Lower leg skin (tissue), 4 donors: ENCODE data around the gene WDFY2. TPM values are rescaled to one million over a fixed set of nuclear protein-coding genes. Genes with fewer than 3 reads are reported as not detected.
"Not testable (repeated sequence)": the region's sequence is repeated elsewhere in the genome, so short reads cannot be mapped to it uniquely, and the experiment has no call there.

Experiments used
- DNase-seq, 2 donors: peaks; one replicate each; pipeline ENCODE4 v3.0.0-alpha.2; 2019; ENCODE audit warnings: low spot score in 2 of 2
- H3K4me3 ChIP-seq: fragments of 200-600 bp; sonication (generic); 2 replicates; pipeline ENCODE4 v1.5.1; 2017; ENCODE audit warnings: mild to moderate bottlenecking, low read depth; ENCODE audit not compliant: poor library complexity, severe bottlenecking
- POLR2A ChIP-seq, 2 donors: fragments of 450-650 bp; IDR thresholded peaks; one replicate each; pipeline ENCODE4 v1.6.1; 2016 to 2017; ENCODE audit warnings: antibody characterized with exemption in 2 of 2, mild to moderate bottlenecking in 1 of 2, moderate library complexity in 1 of 2
- WGBS, 2 donors: methylation state at CpG; one replicate each; pipeline ENCODE4 v1.1.5; 2018; 5-methylcytosine and 5-hydroxymethylcytosine counted together
- intact Hi-C: fragments of 100-400 bp; cut with DNase I; formaldehyde crosslinking; loops from one replicate; pipeline ENCODE4 v1.15.0; 2023; ENCODE audit warnings: low total_unique reads
- total RNA-seq, 4 donors: library from RNA; depleted of rRNA; stranded (reverse); fragments of >200 nt; gene quantifications; one replicate each; pipeline ENCODE4 v1.1.0, GENCODE V29; 2016
- TF ChIP-seq, protein P1 (sequence below), 3 donors: fragments of 450-650 bp; IDR thresholded peaks; one replicate each; pipeline ENCODE4 v1.5.1; 2016; ENCODE audit warnings: antibody characterized with exemption in 3 of 3, mild to moderate bottlenecking in 3 of 3, moderate library complexity in 2 of 3

WDFY2 gene
- total RNA-seq, 4 donors from 2014 or later = 20.1 to 40.3 (median 22.4) TPM

DNA sequence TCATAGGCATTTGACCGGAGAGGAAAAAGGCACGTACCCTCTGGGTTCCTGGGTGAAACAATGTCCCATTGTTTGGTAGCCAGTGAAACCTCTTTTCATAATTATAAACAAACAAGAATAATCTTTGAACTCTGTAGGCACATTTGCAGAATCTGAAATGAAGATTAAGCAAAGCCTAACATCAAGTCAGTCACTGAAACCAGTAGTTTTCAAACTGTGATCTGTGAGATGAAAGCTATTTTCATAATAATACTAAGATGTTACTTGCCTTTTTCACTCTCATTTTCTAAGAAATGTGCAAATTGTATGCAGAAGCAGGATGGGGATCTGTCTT, 105.4 kb downstream of the WDFY2 start:
- no peak for TF ChIP-seq POLR2A (IDR thresholded peaks at IDR 0.05)
- TF ChIP-seq, protein P1, sequence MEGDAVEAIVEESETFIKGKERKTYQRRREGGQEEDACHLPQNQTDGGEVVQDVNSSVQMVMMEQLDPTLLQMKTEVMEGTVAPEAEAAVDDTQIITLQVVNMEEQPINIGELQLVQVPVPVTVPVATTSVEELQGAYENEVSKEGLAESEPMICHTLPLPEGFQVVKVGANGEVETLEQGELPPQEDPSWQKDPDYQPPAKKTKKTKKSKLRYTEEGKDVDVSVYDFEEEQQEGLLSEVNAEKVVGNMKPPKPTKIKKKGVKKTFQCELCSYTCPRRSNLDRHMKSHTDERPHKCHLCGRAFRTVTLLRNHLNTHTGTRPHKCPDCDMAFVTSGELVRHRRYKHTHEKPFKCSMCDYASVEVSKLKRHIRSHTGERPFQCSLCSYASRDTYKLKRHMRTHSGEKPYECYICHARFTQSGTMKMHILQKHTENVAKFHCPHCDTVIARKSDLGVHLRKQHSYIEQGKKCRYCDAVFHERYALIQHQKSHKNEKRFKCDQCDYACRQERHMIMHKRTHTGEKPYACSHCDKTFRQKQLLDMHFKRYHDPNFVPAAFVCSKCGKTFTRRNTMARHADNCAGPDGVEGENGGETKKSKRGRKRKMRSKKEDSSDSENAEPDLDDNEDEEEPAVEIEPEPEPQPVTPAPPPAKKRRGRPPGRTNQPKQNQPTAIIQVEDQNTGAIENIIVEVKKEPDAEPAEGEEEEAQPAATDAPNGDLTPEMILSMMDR (IDR thresholded peaks at IDR 0.05) = no peak
- 57 to 77% methylated on average over 2 of the region's 2 CpGs for WGBS, 2 donors
- intact Hi-C loops = no loop called here
- no peak overlapping the region for H3K4me3 ChIP-seq
- no peak for DNase-seq

DNA sequence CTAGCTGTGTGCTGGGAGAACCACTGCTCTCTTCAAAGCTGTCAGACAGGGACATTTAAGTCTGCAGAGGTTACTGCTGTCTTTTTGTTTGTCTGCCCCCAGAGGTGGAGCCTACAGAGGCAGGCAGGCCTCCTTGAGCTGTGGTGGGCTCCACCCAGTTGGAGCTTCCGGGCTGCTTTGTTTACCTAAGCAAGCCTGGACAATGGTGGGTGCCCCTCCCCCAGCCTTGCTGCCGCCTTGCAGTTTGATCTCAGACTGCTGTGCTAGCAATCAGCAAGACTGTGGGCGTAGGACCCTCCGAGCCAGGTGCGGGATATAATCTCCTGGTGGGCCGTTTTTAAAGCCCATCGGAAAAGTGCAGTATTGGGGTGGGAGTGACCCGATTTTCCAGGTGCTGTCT, 111.4 kb downstream of the WDFY2 start:
- WGBS, 2 donors = 89 to 97% methylated on average over 6 to 7 of the region's 8 CpGs
- H3K4me3 ChIP-seq, DNase-seq, intact Hi-C loops: not testable (repeated sequence)

DNA sequence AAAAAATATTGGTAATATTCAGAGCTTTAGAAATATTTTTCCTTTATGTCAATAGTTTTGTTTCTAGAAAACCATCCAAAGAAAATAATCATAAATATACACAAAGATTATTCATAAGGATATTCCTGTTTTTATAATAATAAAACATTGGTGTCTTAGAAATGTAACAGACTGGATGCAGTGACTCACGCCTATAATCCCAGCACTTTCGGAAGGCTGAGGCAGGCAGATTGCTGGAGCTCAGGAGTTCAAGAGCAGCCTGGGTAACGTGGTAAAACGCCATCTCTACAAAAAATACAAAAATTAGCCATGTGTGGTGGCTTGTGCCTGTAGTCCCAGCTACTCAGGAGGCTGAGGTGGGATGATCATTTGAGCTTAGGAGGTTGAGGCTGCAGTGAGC, 112.9 kb downstream of the WDFY2 start:
- TF ChIP-seq, protein P1 (IDR thresholded peaks at IDR 0.05) = no peak
- TF ChIP-seq POLR2A (IDR thresholded peaks at IDR 0.05) = no peak
- DNase-seq = no peak
- H3K4me3 ChIP-seq = no peak overlapping the region
- 89 to 93% methylated on average over 4 of the region's 4 CpGs for WGBS, 2 donors
- intact Hi-C loops = no loop called here

DNA sequence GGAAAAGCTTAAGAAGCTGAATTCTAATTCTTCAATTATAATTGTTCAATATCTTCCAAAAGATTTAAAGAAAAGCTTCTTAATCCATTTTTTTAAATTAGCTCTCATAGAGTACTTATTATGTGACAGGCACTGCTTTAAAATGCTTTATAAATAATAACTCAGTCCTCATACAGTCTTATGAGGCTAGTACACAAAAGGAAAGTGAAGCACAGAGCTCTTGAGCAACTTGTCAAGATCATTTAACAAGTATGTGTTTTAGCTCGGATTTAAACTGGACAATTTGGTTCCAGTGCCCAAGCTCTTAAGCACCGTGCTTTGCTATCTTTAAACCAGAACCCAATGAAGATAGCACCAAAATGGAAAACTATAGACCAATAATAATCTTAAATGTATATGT, 113.6 kb downstream of the WDFY2 start:
- H3K4me3 ChIP-seq = no peak overlapping the region
- WGBS, 2 donors = 89 to 92% methylated on average over 2 of the region's 2 CpGs
- DNase-seq = no peak
- intact Hi-C loops = no loop called here
- TF ChIP-seq, protein P1 (IDR thresholded peaks at IDR 0.05) = no peak
- TF ChIP-seq POLR2A (IDR thresholded peaks at IDR 0.05) = no peak

DNA sequence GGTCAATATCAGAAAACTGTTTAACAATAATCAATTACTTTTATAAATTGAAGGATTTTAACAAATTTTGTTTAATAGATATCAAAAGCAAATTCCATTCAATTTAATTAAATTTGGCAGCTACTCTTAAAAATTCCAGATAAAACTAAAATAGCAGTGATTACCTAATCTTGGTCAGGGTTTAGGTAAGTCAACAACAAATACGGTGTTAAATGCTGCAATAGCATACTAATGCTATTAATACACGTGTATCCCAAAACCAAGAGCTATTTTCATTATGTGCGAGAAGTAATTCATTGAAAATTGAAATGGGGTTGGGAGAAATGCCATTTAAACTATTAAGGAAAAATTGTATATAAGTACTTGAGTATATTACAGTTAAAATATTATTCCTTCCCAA, 114.1 kb downstream of the WDFY2 start:
- no peak for TF ChIP-seq POLR2A (IDR thresholded peaks at IDR 0.05)
- intact Hi-C loops = no loop called here
- H3K4me3 ChIP-seq = no peak overlapping the region
- DNase-seq = no peak
- 84 to 85% methylated on average over 3 of the region's 3 CpGs for WGBS, 2 donors

DNA sequence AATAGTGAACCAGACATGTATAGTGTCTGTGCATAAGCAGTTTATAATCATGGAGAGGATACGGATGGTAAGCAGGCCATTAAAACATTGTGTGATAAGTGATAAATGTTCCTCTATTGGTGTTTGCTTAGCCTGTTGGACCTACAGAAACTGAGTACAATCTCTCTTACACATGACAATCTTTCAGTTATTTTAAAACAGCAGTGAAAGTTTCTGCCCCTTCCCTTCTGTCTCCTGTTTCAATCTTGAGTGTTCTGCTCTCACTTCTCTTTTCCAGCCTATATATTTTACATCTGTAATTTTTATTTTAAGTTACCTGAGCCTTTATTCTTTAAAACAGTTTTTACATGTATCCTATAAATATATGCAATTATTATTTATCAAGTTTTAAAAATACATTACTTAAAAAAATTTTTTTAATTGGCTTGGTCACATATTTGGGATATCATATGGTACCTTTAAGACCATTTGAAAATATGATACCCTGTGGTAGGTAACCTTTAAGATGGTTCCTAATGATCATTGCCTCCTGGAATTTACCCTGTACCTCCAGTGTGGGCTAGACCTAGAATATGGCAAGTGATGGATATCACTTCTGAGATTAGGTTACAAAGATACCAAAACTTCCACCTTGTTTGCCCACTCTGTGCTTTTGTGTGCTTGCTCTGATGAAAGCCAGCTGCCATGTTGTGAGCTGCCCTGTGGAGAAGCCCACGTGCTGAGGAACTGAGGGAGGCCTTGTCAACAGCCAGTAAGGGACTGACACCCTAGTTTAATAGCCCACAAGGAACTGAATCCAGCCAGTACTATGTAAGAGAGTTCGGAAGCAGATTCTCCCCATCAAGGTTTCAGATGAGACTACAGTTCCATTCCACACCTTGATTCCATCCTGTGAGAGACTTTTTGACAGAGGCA, 120.4 kb downstream of the WDFY2 start:
- no peak overlapping the region for H3K4me3 ChIP-seq
- intact Hi-C loops = no loop called here
- 87 to 88% methylated on average over 3 of the region's 3 CpGs for WGBS, 2 donors
- TF ChIP-seq, protein P1 (IDR thresholded peaks at IDR 0.05) = no peak
- TF ChIP-seq POLR2A (IDR thresholded peaks at IDR 0.05) = no peak
- DNase-seq = no peak

DNA sequence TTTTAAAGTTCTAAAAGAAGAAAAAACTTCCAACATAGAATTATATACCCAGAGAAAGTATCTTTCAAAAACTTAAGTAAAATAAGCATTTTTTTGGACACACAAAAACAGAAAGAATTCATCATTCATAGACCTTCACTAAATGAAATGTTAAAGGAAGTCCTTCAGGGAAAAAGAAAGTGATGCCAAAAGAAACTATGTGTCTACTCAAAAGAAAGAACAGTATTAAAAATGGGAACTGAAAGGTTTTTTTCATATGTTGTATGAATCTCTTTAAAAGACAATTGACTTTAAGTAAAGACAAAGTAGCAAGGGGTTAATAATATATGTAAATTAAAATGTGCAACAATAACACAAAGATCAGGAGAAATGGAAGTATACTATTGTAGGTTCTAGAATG, 123.2 kb downstream of the WDFY2 start:
- intact Hi-C loops = no loop called here
- DNase-seq = no peak
- TF ChIP-seq, protein P1 (IDR thresholded peaks at IDR 0.05) = no peak
- no peak for TF ChIP-seq POLR2A (IDR thresholded peaks at IDR 0.05)
- H3K4me3 ChIP-seq = no peak overlapping the region
